Vagina (tissue), 2 donors: ENCODE measurements around the gene CCSER2. TPM values are rescaled to one million over a fixed set of nuclear protein-coding genes. Genes with fewer than 3 reads are reported as not detected.
"Not testable (repeated sequence)": the region's sequence is repeated elsewhere in the genome, so short reads cannot be mapped to it uniquely, and the experiment has no call there.

Experiments
- DNase-seq, 2 donors: peaks; one replicate each; pipeline ENCODE4 v3.0.0-alpha.2; 2017; ENCODE audit errors: extremely low spot score in 2 of 2
- H3K27ac ChIP-seq: fragments of 200-600 bp; sonication (generic); one replicate; pipeline ENCODE4 v1.5.1; 2019
- H3K27me3 ChIP-seq: fragments of 200-600 bp; sonication (generic); one replicate; pipeline ENCODE4 v1.5.1; 2019
- H3K36me3 ChIP-seq, 2 donors: fragments of 200-600 bp; sonication (generic); one replicate each; pipeline ENCODE4 v1.5.1; 2017 to 2019
- H3K4me1 ChIP-seq: fragments of 200-600 bp; sonication (generic); one replicate; pipeline ENCODE4 v1.5.1; 2019
- H3K4me3 ChIP-seq, 2 donors: fragments of 200-600 bp; sonication (generic); 1 replicate in 1 of 2; 2 replicates in 1 of 2; pipeline ENCODE4 v1.5.1; 2016 to 2019
- H3K9me3 ChIP-seq: fragments of 200-600 bp; sonication (generic); one replicate; pipeline ENCODE4 v1.5.1; 2019
- CTCF ChIP-seq, 3 experiments: fragments of 450-650 bp in 2 of 3; fragments of 200-600 bp in 1 of 3; sonication (generic) in 1 of 3; IDR thresholded peaks; one replicate each; pipeline ENCODE4 v1.5.1; 2017 to 2019; ENCODE audit warnings: antibody characterized with exemption in 3 of 3, mild to moderate bottlenecking in 2 of 3, moderate library complexity in 2 of 3
- POLR2A ChIP-seq, 2 donors: fragments of 450-650 bp; IDR thresholded peaks; one replicate each; pipeline ENCODE4 v1.6.1; 2017; ENCODE audit warnings: antibody characterized with exemption in 2 of 2, mild to moderate bottlenecking in 2 of 2, moderate library complexity in 2 of 2
- POLR2AphosphoS5 ChIP-seq, 2 donors: sonication (generic); formaldehyde crosslinking; IDR thresholded peaks; one replicate each; pipeline ENCODE4 v1.9.0; 2017; ENCODE audit warnings: antibody characterized with exemption in 2 of 2, mild to moderate bottlenecking in 2 of 2, low read depth in 1 of 2; ENCODE audit not compliant: insufficient read depth in 1 of 2
- intact Hi-C: fragments of 100-400 bp; cut with DNase I; formaldehyde crosslinking; loops from one replicate; pipeline ENCODE4 v1.15.1; 2023
- total RNA-seq: library from RNA; depleted of rRNA; stranded (reverse); fragments of >200 nt; gene quantifications from one replicate; pipeline ENCODE4 v1.2.3, GENCODE V29; 2016

The CCSER2 gene
- total RNA-seq, 1 donor from 2014 or later: 62.1 TPM

- DNase-seq: no peak
- Histone ChIP-seq H3K27ac (no peak overlapping the region), H3K27me3 (no peaks in the 10 kb centered on the region), H3K36me3 (no peaks in the 10 kb centered on the region), H3K4me1 (peaks cover 22% of the 10 kb centered on the region), H3K9me3 (no peaks in the 10 kb centered on the region), H3K4me3 (no peak overlapping the region)
- no peak for TF ChIP-seq POLR2A (IDR thresholded peaks at IDR 0.05)
- TF ChIP-seq POLR2AphosphoS5 (IDR thresholded peaks at IDR 0.05; ENCODE audit: insufficient read depth in 1 of 2, low read depth in 1 of 2): no peak
- TF ChIP-seq CTCF (IDR thresholded peaks at IDR 0.05): no peak
- intact Hi-C loops: no loop called here
Observed at GRCh38 chr10:84493361-84493760, 165.0 kb downstream of the CCSER2 start.

DNA sequence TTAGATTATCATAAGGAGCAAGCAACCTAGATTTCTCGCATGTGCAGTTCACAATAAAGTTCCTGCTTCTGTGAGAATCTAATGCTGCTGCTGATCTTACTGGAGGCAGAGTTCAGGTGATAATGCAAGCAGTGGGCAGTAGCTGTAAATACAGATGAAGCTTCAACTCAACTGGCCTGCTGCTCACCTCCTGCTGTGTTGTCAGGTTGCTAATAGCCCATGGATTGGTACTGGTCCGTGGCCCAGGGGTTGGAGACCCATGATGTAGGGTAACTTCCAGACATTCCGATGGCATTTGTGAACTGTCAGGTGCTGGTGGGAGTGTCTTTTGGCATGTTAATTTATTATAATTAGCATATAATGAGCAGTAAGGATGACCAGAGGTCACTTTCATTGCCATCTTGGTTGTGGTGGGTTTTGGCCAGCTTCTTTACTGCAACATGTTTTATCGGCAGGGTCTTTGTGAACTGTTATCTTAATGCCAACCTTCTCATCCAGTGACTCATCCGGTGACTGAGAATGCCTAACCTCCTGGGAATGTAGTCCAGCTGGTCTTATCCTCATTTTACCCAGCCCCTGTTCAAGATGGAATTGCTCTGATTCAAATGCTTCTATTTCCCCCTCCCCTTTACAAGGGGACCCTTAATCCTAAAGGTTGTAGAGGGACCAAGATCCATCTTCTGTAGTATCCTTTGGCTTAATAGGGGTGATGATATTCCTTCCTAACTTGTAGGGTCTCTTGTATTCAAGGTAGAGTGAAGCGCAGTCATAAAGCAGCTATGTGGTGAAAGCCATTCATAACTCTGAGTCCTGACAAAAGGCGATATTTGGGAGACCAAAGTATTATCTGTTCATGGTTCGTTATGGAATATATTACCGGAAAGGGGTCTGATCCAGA is 165.8 kb downstream of the CCSER2 start:
- Histone ChIP-seq H3K27me3 (no peaks in the 10 kb centered on the region), H3K27ac (no peak overlapping the region), H3K36me3 (no peaks in the 10 kb centered on the region), H3K4me1 (peaks cover 22% of the 10 kb centered on the region), H3K9me3 (no peaks in the 10 kb centered on the region), H3K4me3 (no peak overlapping the region)
- intact Hi-C loops: no loop called here
- no peak for TF ChIP-seq POLR2A (IDR thresholded peaks at IDR 0.05)
- peak in 1 of 2 donors; percentile 19 for TF ChIP-seq POLR2AphosphoS5 (IDR thresholded peaks at IDR 0.05; ENCODE audit: insufficient read depth in 1 of 2, low read depth in 1 of 2)
- DNase-seq: no peak

DNA sequence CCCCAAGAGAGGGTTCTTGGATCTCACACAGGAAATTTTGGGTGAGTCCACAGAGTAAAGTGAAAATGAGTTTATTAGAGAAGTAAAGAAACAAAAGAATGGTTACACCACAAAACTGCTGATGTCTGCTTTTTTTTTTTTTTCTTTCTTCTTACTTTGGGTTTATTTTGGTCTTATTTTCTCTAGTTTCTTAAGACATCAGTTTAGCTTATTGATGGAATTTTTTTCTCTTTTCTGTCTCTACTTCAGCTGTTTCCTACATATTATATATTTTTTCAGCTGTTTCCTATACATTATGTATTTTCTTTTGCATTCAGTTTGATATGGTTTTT is 166.4 kb downstream of the CCSER2 start:
- H3K4me1 ChIP-seq: peaks cover 22% of the 10 kb centered on the region
- TF ChIP-seq POLR2AphosphoS5 (IDR thresholded peaks at IDR 0.05; ENCODE audit: insufficient read depth in 1 of 2, low read depth in 1 of 2): no peak
- TF ChIP-seq CTCF (IDR thresholded peaks at IDR 0.05): no peak
- TF ChIP-seq POLR2A (IDR thresholded peaks at IDR 0.05): no peak
- H3K27ac ChIP-seq: no peak overlapping the region
- intact Hi-C loops: no loop called here
- no peaks in the 10 kb centered on the region for H3K27me3 ChIP-seq
- no peak overlapping the region for H3K4me3 ChIP-seq
- no peak for DNase-seq
- no peaks in the 10 kb centered on the region for H3K36me3 ChIP-seq
- H3K9me3 ChIP-seq: no peaks in the 10 kb centered on the region

- H3K4me3 ChIP-seq: no peak overlapping the region
Observed at GRCh38 chr10:84497978-84498377, 169.6 kb downstream of the CCSER2 start.

DNA sequence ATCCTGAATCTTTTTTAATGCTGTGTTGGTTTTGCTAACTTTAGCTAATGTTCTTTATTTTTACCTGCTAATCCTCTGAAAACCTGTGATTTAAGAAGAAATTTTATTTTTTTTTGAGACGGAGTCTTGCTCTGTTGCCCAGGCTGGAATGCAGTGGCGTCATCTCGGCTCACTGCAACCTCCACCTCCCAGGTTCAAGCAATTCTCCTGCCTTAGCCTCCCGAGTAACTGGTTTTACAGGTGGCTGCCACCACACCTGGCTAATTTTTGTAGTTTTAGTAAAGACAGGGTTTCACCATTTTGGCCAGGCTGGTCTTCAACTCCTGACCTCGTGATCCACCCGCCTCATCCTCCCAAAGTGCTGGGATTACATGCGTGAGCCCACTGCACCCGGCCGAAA is 170.7 kb downstream of the CCSER2 start:
- H3K36me3 ChIP-seq, intact Hi-C loops, DNase-seq, H3K27me3 ChIP-seq, H3K27ac ChIP-seq, H3K9me3 ChIP-seq, H3K4me3 ChIP-seq: not testable (repeated sequence)
- peaks cover 11% of the 10 kb centered on the region for H3K4me1 ChIP-seq

More at GRCh38 chr10:84497978-84498377, 169.6 kb downstream of the CCSER2 start:
- H3K27ac ChIP-seq: no peak overlapping the region
- intact Hi-C loops: no loop called here
- no peaks in the 10 kb centered on the region for H3K27me3 ChIP-seq
- no peak for TF ChIP-seq CTCF (IDR thresholded peaks at IDR 0.05)
- TF ChIP-seq POLR2AphosphoS5 (IDR thresholded peaks at IDR 0.05; ENCODE audit: insufficient read depth in 1 of 2, low read depth in 1 of 2): no peak
- no peak for TF ChIP-seq POLR2A (IDR thresholded peaks at IDR 0.05)
- no peak for DNase-seq
- peaks cover 22% of the 10 kb centered on the region for H3K4me1 ChIP-seq
- no peaks in the 10 kb centered on the region for H3K36me3 ChIP-seq
- no peaks in the 10 kb centered on the region for H3K9me3 ChIP-seq

DNA sequence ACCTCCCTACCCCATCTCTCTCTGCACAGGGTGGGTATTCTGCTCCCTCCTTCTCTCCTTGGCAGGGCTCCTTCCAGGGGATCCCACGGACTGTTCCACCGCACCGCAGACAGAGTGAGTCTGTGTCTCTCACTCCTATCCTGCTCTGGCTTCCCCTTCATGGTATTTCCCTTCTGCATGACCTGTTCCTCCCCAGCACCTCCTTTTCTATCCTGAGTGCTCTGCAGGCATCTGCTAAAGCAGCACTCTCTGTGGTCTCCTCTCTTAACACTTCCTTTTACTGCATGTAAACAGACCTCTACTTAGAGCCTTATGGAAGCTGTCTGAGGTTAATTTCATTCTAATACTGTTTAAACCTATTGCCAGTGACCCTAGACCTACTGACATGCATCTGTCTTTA is 171.5 kb downstream of the CCSER2 start:
- Histone ChIP-seq H3K27me3 (no peaks in the 10 kb centered on the region), H3K36me3 (no peaks in the 10 kb centered on the region), H3K9me3 (no peaks in the 10 kb centered on the region), H3K4me1 (peaks cover 3% of the 10 kb centered on the region), H3K27ac (no peak overlapping the region), H3K4me3 (no peak overlapping the region)
- intact Hi-C loops: no loop called here
- TF ChIP-seq POLR2AphosphoS5 (IDR thresholded peaks at IDR 0.05; ENCODE audit: insufficient read depth in 1 of 2, low read depth in 1 of 2) (no peak), CTCF (IDR thresholded peaks at IDR 0.05) (no peak)
- no peak for DNase-seq
